Measurements from ENCODE around the gene HPSE2. TPM values are rescaled to one million over a fixed set of nuclear protein-coding genes. Genes with fewer than 3 reads are reported as not detected.

Gene HPSE2
- total and polyA plus RNA-seq, 2 experiments from 2014 or later = 0.10 to 0.24 TPM

DNA sequence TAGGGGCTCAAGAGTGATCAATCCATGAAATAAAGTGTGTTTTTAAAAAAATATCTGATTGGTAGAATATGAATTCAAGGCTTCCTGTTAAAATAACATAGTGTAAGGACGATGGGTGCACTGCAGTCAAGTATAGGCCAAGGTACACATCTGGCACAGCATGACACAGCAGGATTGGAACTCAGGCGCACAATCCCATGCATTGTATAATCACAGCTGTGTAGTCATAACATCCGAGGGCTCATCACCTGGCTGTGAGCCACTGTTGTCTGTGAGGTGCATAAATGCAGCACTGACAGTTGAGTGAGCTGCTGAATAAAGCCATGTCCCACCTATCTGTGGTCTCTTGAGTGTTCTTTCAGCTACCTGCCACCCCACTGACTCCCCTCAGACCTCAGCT, 646.6 kb downstream of the HPSE2 start:
- H3K4me3 ChIP-seq = no peak overlapping the region
- H3K4me2 ChIP-seq = no peak overlapping the region
- 0 out of 3 replicates have a peak, but pooled peaks cover 2% of the 10 kb centered on the region for H3K4me1 Mint-ChIP-seq
- peaks cover 5% of the 10 kb centered on the region; the same call in 1 of the 2 replicates for H3K9me2 ChIP-seq (ENCODE audit: insufficient read depth)
- H3K79me2 ChIP-seq (replicated peaks; ENCODE audit: insufficient read depth) = no peaks in the 10 kb centered on the region
- H3K9me3 Mint-ChIP-seq = no peaks in the 10 kb centered on the region
- no peak overlapping the region for H3K27ac Mint-ChIP-seq
- H2AFZ ChIP-seq = no peak overlapping the region
- no peaks in the 10 kb centered on the region for H3K4me1 ChIP-seq (ENCODE audit: insufficient read depth)
- H3K27me3 Mint-ChIP-seq (ENCODE audit: insufficient read depth, low read depth, poor library complexity) = no peaks in the 10 kb centered on the region
- no peak for ATAC-seq
- TF ChIP-seq, protein P1, sequence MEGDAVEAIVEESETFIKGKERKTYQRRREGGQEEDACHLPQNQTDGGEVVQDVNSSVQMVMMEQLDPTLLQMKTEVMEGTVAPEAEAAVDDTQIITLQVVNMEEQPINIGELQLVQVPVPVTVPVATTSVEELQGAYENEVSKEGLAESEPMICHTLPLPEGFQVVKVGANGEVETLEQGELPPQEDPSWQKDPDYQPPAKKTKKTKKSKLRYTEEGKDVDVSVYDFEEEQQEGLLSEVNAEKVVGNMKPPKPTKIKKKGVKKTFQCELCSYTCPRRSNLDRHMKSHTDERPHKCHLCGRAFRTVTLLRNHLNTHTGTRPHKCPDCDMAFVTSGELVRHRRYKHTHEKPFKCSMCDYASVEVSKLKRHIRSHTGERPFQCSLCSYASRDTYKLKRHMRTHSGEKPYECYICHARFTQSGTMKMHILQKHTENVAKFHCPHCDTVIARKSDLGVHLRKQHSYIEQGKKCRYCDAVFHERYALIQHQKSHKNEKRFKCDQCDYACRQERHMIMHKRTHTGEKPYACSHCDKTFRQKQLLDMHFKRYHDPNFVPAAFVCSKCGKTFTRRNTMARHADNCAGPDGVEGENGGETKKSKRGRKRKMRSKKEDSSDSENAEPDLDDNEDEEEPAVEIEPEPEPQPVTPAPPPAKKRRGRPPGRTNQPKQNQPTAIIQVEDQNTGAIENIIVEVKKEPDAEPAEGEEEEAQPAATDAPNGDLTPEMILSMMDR (conservative IDR thresholded peaks at IDR 0.05; ENCODE audit: low read depth in 2 of 2) = no peak
- TF ChIP-seq, protein P2, sequence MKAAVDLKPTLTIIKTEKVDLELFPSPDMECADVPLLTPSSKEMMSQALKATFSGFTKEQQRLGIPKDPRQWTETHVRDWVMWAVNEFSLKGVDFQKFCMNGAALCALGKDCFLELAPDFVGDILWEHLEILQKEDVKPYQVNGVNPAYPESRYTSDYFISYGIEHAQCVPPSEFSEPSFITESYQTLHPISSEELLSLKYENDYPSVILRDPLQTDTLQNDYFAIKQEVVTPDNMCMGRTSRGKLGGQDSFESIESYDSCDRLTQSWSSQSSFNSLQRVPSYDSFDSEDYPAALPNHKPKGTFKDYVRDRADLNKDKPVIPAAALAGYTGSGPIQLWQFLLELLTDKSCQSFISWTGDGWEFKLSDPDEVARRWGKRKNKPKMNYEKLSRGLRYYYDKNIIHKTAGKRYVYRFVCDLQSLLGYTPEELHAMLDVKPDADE (IDR thresholded peaks at IDR 0.05) = no peak
- no peak for TF ChIP-seq ZNF114 (CRISPR knock-in tag; IDR thresholded peaks at IDR 0.05)
- H4K20me1 ChIP-seq (replicated peaks; ENCODE audit: insufficient read depth) = no peaks in the 10 kb centered on the region
- no peaks in the 10 kb centered on the region for H3K27me3 ChIP-seq (ENCODE audit: insufficient read depth)
- H3K27ac ChIP-seq (ENCODE audit: low read depth) = no peak overlapping the region
- DNase-seq (ENCODE audit: low spot score) = no peak
- H3K36me3 Mint-ChIP-seq (ENCODE audit: low read depth) = no peaks in the 10 kb centered on the region
- no peaks in the 10 kb centered on the region for H3F3A ChIP-seq (replicated peaks; ENCODE audit: low read depth)
- no peaks in the 10 kb centered on the region for H3K36me3 ChIP-seq (ENCODE audit: insufficient read depth)
- H3K4me3 Mint-ChIP-seq = no peak overlapping the region

DNA sequence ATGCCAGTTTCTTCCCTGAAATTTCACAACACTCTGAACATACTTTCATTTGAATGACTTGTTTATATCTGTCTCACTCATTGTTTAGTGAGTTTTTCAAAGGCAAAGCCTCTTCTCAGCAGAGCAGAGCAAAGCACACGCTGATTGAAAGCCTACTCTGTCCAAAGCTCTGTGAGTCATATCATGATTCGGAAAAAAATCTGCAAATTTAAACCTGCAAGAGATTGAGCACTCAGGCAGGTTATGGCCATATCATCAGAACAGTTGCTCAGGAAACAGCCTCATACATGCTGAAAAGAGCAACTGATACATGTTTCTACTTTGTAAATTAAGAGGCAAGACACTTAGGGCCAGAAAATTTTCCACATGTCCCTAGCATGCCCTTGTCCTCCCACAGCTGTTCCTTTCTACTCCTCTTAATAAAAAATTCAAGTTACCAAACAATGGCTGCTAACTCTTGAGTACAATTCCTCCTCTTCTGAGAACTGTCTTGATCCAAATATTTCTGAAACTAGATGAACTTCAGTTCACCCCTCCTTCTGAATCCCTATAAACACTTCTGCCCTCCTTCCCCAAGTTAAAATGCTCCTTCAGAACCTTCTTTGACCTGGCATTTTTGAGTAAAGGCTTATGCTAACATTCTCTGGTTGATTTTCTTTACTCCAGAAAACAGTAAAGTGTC, 648.4 kb downstream of the HPSE2 start:
- Mint-ChIP-seq H3K27me3 (ENCODE audit: insufficient read depth, low read depth, poor library complexity) (no peaks in the 10 kb centered on the region), H3K27ac (no peak overlapping the region), H3K4me1 (0 out of 3 replicates have a peak, but pooled peaks cover 2% of the 10 kb centered on the region)
- TF ChIP-seq, protein P2 (IDR thresholded peaks at IDR 0.05) = no peak
- TF ChIP-seq, protein P3, sequence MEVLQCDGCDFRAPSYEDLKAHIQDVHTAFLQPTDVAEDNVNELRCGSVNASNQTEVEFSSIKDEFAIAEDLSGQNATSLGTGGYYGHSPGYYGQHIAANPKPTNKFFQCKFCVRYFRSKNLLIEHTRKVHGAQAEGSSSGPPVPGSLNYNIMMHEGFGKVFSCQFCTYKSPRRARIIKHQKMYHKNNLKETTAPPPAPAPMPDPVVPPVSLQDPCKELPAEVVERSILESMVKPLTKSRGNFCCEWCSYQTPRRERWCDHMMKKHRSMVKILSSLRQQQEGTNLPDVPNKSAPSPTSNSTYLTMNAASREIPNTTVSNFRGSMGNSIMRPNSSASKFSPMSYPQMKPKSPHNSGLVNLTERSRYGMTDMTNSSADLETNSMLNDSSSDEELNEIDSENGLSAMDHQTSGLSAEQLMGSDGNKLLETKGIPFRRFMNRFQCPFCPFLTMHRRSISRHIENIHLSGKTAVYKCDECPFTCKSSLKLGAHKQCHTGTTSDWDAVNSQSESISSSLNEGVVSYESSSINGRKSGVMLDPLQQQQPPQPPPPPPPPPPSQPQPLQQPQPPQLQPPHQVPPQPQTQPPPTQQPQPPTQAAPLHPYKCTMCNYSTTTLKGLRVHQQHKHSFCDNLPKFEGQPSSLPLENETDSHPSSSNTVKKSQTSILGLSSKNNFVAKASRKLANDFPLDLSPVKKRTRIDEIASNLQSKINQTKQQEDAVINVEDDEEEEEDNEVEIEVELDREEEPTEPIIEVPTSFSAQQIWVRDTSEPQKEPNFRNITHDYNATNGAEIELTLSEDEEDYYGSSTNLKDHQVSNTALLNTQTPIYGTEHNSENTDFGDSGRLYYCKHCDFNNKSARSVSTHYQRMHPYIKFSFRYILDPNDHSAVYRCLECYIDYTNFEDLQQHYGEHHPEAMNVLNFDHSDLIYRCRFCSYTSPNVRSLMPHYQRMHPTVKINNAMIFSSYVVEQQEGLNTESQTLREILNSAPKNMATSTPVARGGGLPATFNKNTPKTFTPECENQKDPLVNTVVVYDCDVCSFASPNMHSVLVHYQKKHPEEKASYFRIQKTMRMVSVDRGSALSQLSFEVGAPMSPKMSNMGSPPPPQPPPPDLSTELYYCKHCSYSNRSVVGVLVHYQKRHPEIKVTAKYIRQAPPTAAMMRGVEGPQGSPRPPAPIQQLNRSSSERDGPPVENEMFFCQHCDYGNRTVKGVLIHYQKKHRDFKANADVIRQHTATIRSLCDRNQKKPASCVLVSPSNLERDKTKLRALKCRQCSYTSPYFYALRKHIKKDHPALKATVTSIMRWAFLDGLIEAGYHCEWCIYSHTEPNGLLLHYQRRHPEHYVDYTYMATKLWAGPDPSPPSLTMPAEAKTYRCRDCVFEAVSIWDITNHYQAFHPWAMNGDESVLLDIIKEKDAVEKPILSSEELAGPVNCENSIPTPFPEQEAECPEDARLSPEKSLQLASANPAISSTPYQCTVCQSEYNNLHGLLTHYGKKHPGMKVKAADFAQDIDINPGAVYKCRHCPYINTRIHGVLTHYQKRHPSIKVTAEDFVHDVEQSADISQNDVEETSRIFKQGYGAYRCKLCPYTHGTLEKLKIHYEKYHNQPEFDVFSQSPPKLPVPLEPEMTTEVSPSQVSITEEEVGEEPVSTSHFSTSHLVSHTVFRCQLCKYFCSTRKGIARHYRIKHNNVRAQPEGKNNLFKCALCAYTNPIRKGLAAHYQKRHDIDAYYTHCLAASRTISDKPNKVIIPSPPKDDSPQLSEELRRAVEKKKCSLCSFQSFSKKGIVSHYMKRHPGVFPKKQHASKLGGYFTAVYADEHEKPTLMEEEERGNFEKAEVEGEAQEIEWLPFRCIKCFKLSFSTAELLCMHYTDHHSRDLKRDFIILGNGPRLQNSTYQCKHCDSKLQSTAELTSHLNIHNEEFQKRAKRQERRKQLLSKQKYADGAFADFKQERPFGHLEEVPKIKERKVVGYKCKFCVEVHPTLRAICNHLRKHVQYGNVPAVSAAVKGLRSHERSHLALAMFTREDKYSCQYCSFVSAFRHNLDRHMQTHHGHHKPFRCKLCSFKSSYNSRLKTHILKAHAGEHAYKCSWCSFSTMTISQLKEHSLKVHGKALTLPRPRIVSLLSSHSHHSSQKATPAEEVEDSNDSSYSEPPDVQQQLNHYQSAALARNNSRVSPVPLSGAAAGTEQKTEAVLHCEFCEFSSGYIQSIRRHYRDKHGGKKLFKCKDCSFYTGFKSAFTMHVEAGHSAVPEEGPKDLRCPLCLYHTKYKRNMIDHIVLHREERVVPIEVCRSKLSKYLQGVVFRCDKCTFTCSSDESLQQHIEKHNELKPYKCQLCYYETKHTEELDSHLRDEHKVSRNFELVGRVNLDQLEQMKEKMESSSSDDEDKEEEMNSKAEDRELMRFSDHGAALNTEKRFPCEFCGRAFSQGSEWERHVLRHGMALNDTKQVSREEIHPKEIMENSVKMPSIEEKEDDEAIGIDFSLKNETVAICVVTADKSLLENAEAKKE (CRISPR knock-in tag; IDR thresholded peaks at IDR 0.05) = no peak
- no peak for TF ChIP-seq ZNF114 (CRISPR knock-in tag; IDR thresholded peaks at IDR 0.05)
- TF ChIP-seq, protein P4, sequence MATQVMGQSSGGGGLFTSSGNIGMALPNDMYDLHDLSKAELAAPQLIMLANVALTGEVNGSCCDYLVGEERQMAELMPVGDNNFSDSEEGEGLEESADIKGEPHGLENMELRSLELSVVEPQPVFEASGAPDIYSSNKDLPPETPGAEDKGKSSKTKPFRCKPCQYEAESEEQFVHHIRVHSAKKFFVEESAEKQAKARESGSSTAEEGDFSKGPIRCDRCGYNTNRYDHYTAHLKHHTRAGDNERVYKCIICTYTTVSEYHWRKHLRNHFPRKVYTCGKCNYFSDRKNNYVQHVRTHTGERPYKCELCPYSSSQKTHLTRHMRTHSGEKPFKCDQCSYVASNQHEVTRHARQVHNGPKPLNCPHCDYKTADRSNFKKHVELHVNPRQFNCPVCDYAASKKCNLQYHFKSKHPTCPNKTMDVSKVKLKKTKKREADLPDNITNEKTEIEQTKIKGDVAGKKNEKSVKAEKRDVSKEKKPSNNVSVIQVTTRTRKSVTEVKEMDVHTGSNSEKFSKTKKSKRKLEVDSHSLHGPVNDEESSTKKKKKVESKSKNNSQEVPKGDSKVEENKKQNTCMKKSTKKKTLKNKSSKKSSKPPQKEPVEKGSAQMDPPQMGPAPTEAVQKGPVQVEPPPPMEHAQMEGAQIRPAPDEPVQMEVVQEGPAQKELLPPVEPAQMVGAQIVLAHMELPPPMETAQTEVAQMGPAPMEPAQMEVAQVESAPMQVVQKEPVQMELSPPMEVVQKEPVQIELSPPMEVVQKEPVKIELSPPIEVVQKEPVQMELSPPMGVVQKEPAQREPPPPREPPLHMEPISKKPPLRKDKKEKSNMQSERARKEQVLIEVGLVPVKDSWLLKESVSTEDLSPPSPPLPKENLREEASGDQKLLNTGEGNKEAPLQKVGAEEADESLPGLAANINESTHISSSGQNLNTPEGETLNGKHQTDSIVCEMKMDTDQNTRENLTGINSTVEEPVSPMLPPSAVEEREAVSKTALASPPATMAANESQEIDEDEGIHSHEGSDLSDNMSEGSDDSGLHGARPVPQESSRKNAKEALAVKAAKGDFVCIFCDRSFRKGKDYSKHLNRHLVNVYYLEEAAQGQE (IDR thresholded peaks at IDR 0.05; ENCODE audit: unreplicated experiment) = no peak

More for the DNA sequence above, 648.4 kb downstream of the HPSE2 start:
- Histone ChIP-seq H3K27me3 (ENCODE audit: insufficient read depth) (no peaks in the 10 kb centered on the region), H3K9me2 (ENCODE audit: insufficient read depth) (peaks cover 5% of the 10 kb centered on the region; the same call in 1 of the 2 replicates), H3F3A (replicated peaks; ENCODE audit: low read depth) (no peaks in the 10 kb centered on the region), H2AFZ (peak overlapping the region; percentile 74; the same call in 1 of the 2 replicates), H4K20me1 (replicated peaks; ENCODE audit: insufficient read depth) (no peaks in the 10 kb centered on the region), H3K79me2 (replicated peaks; ENCODE audit: insufficient read depth) (no peaks in the 10 kb centered on the region), H3K36me3 (ENCODE audit: insufficient read depth) (no peaks in the 10 kb centered on the region), H3K27ac (ENCODE audit: low read depth) (no peak overlapping the region), H3K4me2 (no peak overlapping the region), H3K4me3 (no peak overlapping the region), H3K4me1 (ENCODE audit: insufficient read depth) (no peaks in the 10 kb centered on the region)
- no peak for ATAC-seq
- no peaks in the 10 kb centered on the region for H3K36me3 Mint-ChIP-seq (ENCODE audit: low read depth)
- DNase-seq (ENCODE audit: low spot score) = no peak
- H3K9me3 Mint-ChIP-seq = no peaks in the 10 kb centered on the region
- no peak overlapping the region for H3K4me3 Mint-ChIP-seq

Measured in GM23338 (cell line).